ENCODE data around the gene NR3C2.

GRCh38 chr4:148076964-148077363 lies 365.2 kb downstream of the NR3C2 start:
- TF ChIP-seq CTCF (IDR thresholded peaks at IDR 0.05) (no peak), POLR2A (IDR thresholded peaks at IDR 0.05) (no peak)

All from prostate gland (tissue), 2 donors.